NCI-H1092 treated with DMSO at 0.1 percent for 48 hours (cell line): ENCODE results near the gene PICK1.
"Not testable (repeated sequence)": the region's sequence is repeated elsewhere in the genome, so short reads cannot be mapped to it uniquely, and the experiment has no call there.

Experiments used
- DNase-seq: peaks from one replicate; lab custom pipeline; 2025; lab: John Stamatoyannopoulos, UW

Gene PICK1

GRCh38 chr22:38074181-38075104 is 17.2 kb downstream of the PICK1 start:
- DNase-seq, result no peak

- no peak for DNase-seq
Measured at GRCh38 chr22:38075105-38075825, 18.1 kb downstream of the PICK1 start.

DNA sequence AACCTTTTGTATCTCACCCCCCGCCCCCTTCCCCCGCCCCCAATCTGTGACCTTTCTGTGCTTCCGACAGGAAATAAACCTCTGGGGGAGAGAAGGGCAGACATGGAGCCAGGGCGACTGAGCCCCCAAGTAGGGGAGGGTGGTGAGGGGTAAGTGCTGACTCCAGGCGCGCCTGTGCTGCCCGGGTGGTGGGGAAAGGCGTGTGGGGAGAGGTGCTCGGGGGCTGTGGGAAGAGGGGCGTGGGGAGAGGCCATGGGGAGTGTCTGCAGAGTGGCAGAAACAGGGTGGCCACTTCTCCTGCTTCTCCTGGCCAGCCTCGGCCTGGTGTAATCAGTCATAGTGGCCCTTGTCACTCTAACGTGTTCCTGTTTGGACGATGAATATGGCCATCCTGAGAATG is 18.8 kb downstream of the PICK1 start:
- no peak for DNase-seq

DNA sequence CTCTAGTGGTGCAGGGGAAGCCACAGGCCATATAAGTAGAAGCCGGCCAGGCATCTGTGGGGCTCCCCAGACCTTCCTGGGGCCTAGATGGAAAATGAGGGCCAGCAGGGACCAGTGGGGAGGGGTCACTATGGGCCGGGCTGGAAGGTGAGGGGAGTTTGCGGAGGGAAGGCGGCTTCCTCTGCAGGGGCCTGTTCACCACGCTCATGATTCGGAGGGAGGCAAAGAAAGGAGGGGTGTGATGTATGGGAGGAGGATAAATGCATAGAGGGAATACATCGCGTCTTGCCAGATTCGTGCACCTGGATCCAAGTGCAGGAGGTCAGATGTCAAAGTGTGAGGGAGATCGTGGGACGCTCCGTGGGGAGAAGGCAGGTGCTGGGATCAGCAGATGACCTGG is 19.9 kb downstream of the PICK1 start:
- DNase-seq, result no peak

DNA sequence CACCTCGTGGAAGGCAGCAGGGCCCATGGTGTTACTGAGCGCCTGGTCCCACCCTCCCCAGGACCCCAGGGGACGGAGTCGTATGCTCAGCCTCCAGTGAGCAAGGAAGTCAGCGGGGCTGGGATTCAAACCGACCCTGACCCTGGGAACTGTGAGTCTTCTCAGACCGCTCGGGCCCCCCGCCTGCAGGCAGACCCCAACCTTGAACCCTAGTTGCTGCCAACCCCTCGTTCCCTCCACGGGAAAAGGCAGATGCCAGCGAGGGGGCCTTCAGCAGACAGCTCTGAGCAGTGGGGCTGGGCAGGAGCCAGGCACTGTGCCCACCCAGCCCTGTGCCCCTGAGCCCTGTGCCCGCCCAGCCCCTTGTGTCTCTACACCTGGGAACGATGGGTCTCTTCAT is 20.4 kb downstream of the PICK1 start:
- DNase-seq, result no peak

GRCh38 chr22:38078046-38078840 is 21.0 kb downstream of the PICK1 start:
- no peak for DNase-seq

GRCh38 chr22:38079208-38079607 is 22.0 kb downstream of the PICK1 start:
- DNase-seq, result not testable (repeated sequence)

DNA sequence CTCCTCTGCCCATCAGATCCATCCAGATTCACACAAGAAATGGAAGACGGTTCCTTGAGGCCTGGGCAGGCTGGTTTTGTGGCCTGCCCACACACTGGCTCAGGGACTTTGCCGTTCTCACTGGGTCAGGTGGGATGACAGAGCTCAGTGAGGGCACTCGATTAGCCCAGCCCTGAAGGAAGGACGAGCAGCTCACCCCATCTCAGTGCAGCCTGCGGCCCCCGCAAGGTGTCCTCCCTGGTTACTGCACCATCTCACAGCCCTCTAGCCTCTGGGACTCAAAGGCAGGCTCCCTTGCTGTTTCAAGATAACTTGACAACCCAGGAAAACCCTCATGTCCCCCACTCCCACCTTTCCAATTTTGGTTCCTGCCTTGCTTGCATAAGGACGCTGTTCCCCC is 22.6 kb downstream of the PICK1 start:
- DNase-seq, result no peak

- no peak for DNase-seq
Measured at GRCh38 chr22:38080474-38080849, 23.3 kb downstream of the PICK1 start.

GRCh38 chr22:38080850-38081635 is 23.8 kb downstream of the PICK1 start:
- DNase-seq, result peak; percentile 11

DNA sequence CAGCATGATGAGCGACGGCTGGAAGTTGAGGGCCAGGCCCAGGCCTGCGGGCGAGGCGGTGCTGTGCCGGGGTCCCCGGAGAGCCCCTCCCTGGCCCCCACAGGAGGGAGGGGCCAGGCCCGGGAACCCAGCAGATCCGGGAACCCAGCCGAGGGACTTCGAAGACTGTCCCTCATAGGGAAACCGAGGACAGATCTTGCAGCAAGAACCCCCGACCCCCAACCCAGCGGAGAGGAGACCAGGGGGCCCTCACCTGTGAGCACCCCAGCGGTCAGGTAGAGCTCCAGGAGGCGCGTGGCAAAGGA is 24.4 kb downstream of the PICK1 start:
- no peak for DNase-seq

DNA sequence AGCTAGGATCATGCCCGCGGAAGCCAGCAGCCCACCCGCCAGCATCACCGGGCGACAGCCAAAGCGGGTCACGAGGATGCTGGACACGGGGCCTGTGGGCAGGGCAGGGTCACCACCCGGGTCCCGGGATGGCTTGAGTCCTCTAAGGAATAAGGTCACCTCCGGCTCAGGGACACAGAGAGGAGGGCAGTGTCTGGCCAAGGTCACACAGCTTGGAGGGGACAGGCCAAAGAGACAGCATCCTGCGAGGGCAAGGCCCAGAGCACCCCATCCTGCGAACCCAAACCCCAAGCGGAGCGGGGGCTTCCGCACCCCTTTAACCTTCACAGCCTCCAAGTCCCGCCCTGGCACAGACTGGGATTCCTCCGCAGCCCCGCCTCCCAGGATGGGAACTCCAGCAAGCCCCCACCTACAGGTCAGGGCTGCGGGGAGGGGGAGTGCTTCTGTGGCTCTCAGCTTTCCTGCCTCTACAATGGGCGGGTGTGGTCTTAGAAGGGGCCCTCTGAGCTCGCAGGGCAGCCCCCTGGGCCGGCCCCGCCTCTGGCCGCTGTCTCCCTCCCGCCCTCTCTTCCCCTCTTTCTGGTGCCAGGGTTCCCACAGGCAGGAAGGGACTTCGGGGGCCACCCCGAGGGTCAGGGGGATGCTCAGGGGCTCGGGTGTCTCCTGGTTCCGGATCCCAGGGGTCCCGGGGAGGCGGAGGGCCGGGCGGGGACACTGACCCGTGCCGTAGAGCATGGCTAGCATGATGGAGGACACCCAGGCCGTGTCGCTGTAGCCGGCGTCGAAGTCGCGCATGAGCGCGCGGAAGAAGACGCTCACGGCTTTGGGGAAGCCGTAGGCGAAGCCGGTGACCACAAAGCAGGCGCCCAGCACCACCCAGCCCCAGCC is 25.0 kb downstream of the PICK1 start:
- no peak for DNase-seq

- no peak for DNase-seq
Measured at GRCh38 chr22:38082986-38083710, 25.9 kb downstream of the PICK1 start.

- DNase-seq, result no peak
Measured at GRCh38 chr22:38083931-38084631, 26.9 kb downstream of the PICK1 start, which contains the start of gene SLC16A8. Gene SLC16A8 (minus strand): TSS chr22:38084184. CDS start chr22:38082873, 1,311 bp downstream.

- no peak for DNase-seq
Measured at GRCh38 chr22:38085056-38085455, 27.9 kb downstream of the PICK1 start.

GRCh38 chr22:38085501-38085900 is 28.3 kb downstream of the PICK1 start:
- DNase-seq, result no peak

DNA sequence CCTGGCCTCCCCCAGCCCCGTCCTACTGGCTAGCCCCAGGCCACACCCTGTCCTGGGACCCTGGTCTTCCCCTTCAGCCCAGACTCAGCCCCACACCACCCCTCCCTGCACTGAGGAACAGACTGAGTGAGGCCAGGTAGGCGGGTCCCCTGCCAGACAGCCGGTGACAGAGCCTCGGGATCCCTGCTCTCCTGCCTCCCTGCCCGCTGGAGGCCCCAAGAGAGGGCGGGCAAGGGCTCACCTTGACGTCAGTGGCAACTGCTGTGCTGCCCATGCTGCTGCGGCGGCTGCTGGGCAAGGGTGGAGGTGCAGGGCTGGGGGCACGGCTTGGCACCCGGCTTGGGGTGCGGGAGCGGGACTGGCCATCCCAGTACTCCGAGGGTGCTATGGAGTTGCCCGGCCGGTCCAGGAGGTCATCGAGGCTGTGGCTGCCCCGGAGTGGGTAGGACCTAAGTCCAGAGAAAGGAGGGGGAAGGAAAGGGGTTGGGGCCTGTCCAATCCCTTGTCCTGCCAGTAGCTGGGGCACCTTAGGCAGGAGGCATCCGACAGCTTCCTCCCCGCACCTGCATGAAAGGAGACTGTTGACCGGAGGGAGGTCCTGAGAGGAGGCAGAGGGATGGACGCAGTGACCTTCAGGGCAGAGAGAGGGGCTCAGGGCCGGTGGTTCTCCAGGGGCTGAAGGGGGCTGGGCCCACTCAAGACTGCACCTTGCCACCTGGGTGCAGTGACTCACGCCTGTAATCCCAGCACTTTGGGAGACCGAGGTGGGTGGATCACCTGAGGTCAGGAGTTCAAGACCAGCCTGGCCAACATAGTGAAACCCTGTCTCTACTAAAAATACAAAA is 29.0 kb downstream of the PICK1 start:
- no peak for DNase-seq

GRCh38 chr22:38086942-38087341 is 29.7 kb downstream of the PICK1 start:
- no peak for DNase-seq
